GM12878 (cell line): ENCODE measurements around the gene KMT2E.
"Not testable (repeated sequence)": the region's sequence is repeated elsewhere in the genome, so short reads cannot be mapped to it uniquely, and the experiment has no call there.

Experiments used
- CHD4 ChIP-seq: fragments of 200-600 bp; sonication (generic); IDR thresholded peaks from 2 replicates; pipeline ENCODE4 v1.6.1; 2016; ENCODE audit warnings: mild to moderate bottlenecking
- CREM ChIP-seq: IDR thresholded peaks from 2 replicates; pipeline ENCODE4 v1.6.1; 2014; ENCODE audit warnings: antibody characterized with exemption, low read depth
- CTCF ChIP-seq, 3 experiments: IDR thresholded peaks in 2 of 3; conservative IDR thresholded peaks in 1 of 3; 2 replicates each; pipeline ENCODE4 v1.5.1; 2011; ENCODE audit warnings: low read depth in 3 of 3, low read length in 3 of 3, mild to moderate bottlenecking in 3 of 3, control low read depth in 2 of 3, moderate library complexity in 2 of 3, inconsistent platforms in 1 of 3, mixed read lengths in 1 of 3; ENCODE audit not compliant: control insufficient read depth in 2 of 3, insufficient read depth in 1 of 3; ENCODE audit errors: extremely low read depth in 1 of 3
- EP300 ChIP-seq, 2 experiments: fragments of 150-350 bp in 1 of 2; IDR thresholded peaks; 2 replicates each; pipeline ENCODE4 v1.6.1; 2011 to 2012; ENCODE audit warnings: low read depth in 2 of 2, low read length in 2 of 2, borderline replicate concordance in 1 of 2, improper control_type of control experiment in 1 of 2, inconsistent platforms in 1 of 2; ENCODE audit not compliant: control insufficient read depth in 1 of 2
- EZH2 ChIP-seq: IDR thresholded peaks from 2 replicates; pipeline ENCODE4 v1.6.1; 2012; ENCODE audit warnings: low read depth, mild to moderate bottlenecking, control low read depth, inconsistent platforms, low read length, borderline replicate concordance; ENCODE audit not compliant: control insufficient read depth
- FOS ChIP-seq: IDR thresholded peaks from 3 replicates; pipeline ENCODE4 v1.6.1; 2011; ENCODE audit warnings: borderline replicate concordance; ENCODE audit not compliant: insufficient read length; ENCODE audit errors: extremely low read depth
- JUND ChIP-seq: IDR thresholded peaks from 2 replicates; pipeline ENCODE4 v1.6.1; 2012; ENCODE audit warnings: low read depth, mild to moderate bottlenecking, low read length, improper control_type of control experiment, moderate library complexity
- NFYB ChIP-seq: IDR thresholded peaks from 2 replicates; pipeline ENCODE4 v1.6.1; 2011; ENCODE audit warnings: low read depth, mild to moderate bottlenecking, low read length, improper control_type of control experiment, moderate library complexity; ENCODE audit not compliant: insufficient read depth
- PKNOX1 ChIP-seq: fragments of 450-650 bp; IDR thresholded peaks from 2 replicates; pipeline ENCODE4 v1.6.1; 2016; ENCODE audit warnings: mild to moderate bottlenecking
- RELA ChIP-seq: fragments of 450-650 bp; IDR thresholded peaks from 2 replicates; pipeline ENCODE4 v1.8.0; 2014; ENCODE audit warnings: borderline replicate concordance; ENCODE audit not compliant: partially characterized antibody
- REST ChIP-seq: IDR thresholded peaks from 2 replicates; pipeline ENCODE4 v1.6.1; 2012; ENCODE audit warnings: mild to moderate bottlenecking, low read depth, low read length
- RFX5 ChIP-seq: IDR thresholded peaks from 2 replicates; pipeline ENCODE4 v1.6.1; 2011; ENCODE audit warnings: low read depth, low read length, improper control_type of control experiment
- TAF1 ChIP-seq: IDR thresholded peaks from 2 replicates; pipeline ENCODE4 v1.6.1; 2011; ENCODE audit warnings: mild to moderate bottlenecking, low read depth, low read length, borderline replicate concordance

- not testable (repeated sequence) for TF ChIP-seq FOS; REST; CREM; RELA; PKNOX1; NFYB; CTCF (IDR thresholded peaks at IDR 0.05 in 2 of 3, conservative IDR thresholded peaks at IDR 0.05 in 1 of 3; ENCODE audit: control insufficient read depth in 2 of 3, extremely low read depth in 1 of 3, insufficient read depth in 1 of 3, low read depth in 3 of 3, low read length in 3 of 3); JUND; EZH2; EP300 (IDR thresholded peaks at IDR 0.05; ENCODE audit: borderline replicate concordance in 1 of 2, control insufficient read depth in 1 of 2, low read depth in 2 of 2, low read length in 2 of 2); RFX5; TAF1; CHD4
Observed at GRCh38 chr7:105005006-105005405, 9.0 kb upstream of the KMT2E start.
